CD1c-positive myeloid dendritic cell (primary cell): ENCODE results near the gene HACL1.
"Not testable (repeated sequence)": the region's sequence is repeated elsewhere in the genome, so short reads cannot be mapped to it uniquely, and the experiment has no call there.

Experiments used
- DNase-seq: peaks from one replicate; pipeline ENCODE4 v3.0.0-alpha.2; 2016; ENCODE audit errors: extremely low spot score

The HACL1 gene

GRCh38 chr3:15579051-15579450 is 22.3 kb downstream of the HACL1 start:
- DNase-seq: no peak

GRCh38 chr3:15578289-15578867 is 23.0 kb downstream of the HACL1 start:
- peak; percentile 77 for DNase-seq

GRCh38 chr3:15576475-15576874 is 24.9 kb downstream of the HACL1 start:
- DNase-seq: peak; percentile 59

- no peak for DNase-seq
Measured at GRCh38 chr3:15575446-15575845, 25.9 kb downstream of the HACL1 start.

- DNase-seq: no peak
Measured at GRCh38 chr3:15572138-15572537, 29.2 kb downstream of the HACL1 start.

GRCh38 chr3:15563190-15563589 is 38.2 kb downstream of the HACL1 start:
- no peak for DNase-seq

- no peak for DNase-seq
Measured at GRCh38 chr3:15562560-15562959, 38.8 kb downstream of the HACL1 start.

- DNase-seq: no peak
Measured at GRCh38 chr3:15558581-15558980, 42.8 kb downstream of the HACL1 start.

- DNase-seq: peak; percentile 79
Measured at GRCh38 chr3:15557511-15557946, 43.8 kb downstream of the HACL1 start.

GRCh38 chr3:15556512-15556911 is 44.9 kb downstream of the HACL1 start:
- DNase-seq: peak; percentile 90

GRCh38 chr3:15553749-15554148 is 47.6 kb downstream of the HACL1 start:
- no peak for DNase-seq

- no peak for DNase-seq
Measured at GRCh38 chr3:15551902-15552301, 49.5 kb downstream of the HACL1 start.

- DNase-seq: no peak
Measured at GRCh38 chr3:15549846-15550245, 51.5 kb downstream of the HACL1 start.

GRCh38 chr3:15542614-15543013 is 58.8 kb downstream of the HACL1 start:
- DNase-seq: no peak

GRCh38 chr3:15541371-15541770 is 60.0 kb downstream of the HACL1 start:
- DNase-seq: no peak

GRCh38 chr3:15539066-15539465 is 62.3 kb downstream of the HACL1 start:
- no peak for DNase-seq

GRCh38 chr3:15538345-15538744 is 63.0 kb downstream of the HACL1 start:
- no peak for DNase-seq

- no peak for DNase-seq
Measured at GRCh38 chr3:15536856-15537255, 64.5 kb downstream of the HACL1 start.

- DNase-seq: no peak
Measured at GRCh38 chr3:15535732-15536131, 65.6 kb downstream of the HACL1 start.

GRCh38 chr3:15532614-15533013 is 68.8 kb downstream of the HACL1 start:
- not testable (repeated sequence) for DNase-seq

- no peak for DNase-seq
Measured at GRCh38 chr3:15531346-15531745, 70.0 kb downstream of the HACL1 start.

GRCh38 chr3:15528854-15529537 is 72.4 kb downstream of the HACL1 start:
- no peak for DNase-seq

- no peak for DNase-seq
Measured at GRCh38 chr3:15527031-15527459, 74.3 kb downstream of the HACL1 start.

- DNase-seq: no peak
Measured at GRCh38 chr3:15525790-15526189, 75.6 kb downstream of the HACL1 start.
